ENCODE measurements around the gene ADAD1.

The ADAD1 gene

DNA sequence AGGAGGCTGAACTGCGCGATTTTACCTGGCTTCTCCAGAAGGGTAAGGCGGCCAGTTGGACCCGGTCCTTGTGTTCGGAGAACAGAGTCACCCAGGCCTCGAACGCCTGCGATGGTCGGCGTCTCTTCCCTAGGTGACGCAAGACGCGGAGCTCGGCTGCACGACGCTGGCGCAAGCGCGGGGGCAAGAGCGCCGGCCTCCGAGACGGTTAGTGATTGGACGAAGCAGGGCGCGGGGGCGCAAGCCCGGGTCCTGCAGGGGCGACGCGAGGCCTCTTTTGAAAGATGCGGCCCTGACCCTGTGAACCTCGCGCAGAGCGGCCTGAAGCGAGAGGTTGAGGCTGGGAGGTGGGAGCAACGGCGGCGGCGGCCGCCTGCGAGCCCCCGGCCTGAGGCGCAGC is 428 bp downstream of the ADAD1 start:
- no peaks in the 10 kb centered on the region for H3K4me1 ChIP-seq
- TF ChIP-seq, protein P1, sequence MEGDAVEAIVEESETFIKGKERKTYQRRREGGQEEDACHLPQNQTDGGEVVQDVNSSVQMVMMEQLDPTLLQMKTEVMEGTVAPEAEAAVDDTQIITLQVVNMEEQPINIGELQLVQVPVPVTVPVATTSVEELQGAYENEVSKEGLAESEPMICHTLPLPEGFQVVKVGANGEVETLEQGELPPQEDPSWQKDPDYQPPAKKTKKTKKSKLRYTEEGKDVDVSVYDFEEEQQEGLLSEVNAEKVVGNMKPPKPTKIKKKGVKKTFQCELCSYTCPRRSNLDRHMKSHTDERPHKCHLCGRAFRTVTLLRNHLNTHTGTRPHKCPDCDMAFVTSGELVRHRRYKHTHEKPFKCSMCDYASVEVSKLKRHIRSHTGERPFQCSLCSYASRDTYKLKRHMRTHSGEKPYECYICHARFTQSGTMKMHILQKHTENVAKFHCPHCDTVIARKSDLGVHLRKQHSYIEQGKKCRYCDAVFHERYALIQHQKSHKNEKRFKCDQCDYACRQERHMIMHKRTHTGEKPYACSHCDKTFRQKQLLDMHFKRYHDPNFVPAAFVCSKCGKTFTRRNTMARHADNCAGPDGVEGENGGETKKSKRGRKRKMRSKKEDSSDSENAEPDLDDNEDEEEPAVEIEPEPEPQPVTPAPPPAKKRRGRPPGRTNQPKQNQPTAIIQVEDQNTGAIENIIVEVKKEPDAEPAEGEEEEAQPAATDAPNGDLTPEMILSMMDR (IDR thresholded peaks at IDR 0.05; ENCODE audit: low read depth, low read length), result no peak
- no peaks in the 10 kb centered on the region for H3K9me3 ChIP-seq
- H3K36me3 ChIP-seq, result no peaks in the 10 kb centered on the region
- DNase-seq, result no peak
- no peak overlapping the region for H3K4me3 ChIP-seq (ENCODE audit: low read depth, low read length)
- no peaks in the 10 kb centered on the region for H3K27me3 ChIP-seq

DNA sequence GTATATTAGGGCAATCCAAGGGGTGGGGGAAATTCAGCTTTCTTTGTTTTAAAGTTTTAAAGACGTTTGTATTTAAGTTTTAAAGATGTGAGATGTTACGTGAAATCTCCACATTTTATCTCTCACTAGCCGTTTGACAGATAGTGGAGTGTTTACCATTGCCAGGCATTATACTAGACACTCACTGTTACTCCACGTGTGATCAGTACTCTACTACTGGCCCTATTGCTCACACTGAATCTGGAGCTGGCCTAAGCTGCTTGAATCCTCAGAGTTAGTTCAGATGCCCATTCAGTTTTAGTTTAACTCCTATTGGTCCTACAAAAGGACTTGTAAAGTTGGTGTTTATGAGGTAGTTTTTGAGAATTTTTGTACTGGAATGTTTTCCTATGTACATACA is 4.5 kb downstream of the ADAD1 start:
- Histone ChIP-seq H3K9me3 (no peaks in the 10 kb centered on the region; the same call in 1 of the 2 replicates), H3K36me3 (no peaks in the 10 kb centered on the region), H3K4me3 (ENCODE audit: low read depth, low read length) (no peak overlapping the region), H3K4me1 (no peaks in the 10 kb centered on the region), H3K27me3 (no peaks in the 10 kb centered on the region)
- DNase-seq, result no peak
- TF ChIP-seq, protein P1 (IDR thresholded peaks at IDR 0.05; ENCODE audit: low read depth, low read length), result no peak

DNA sequence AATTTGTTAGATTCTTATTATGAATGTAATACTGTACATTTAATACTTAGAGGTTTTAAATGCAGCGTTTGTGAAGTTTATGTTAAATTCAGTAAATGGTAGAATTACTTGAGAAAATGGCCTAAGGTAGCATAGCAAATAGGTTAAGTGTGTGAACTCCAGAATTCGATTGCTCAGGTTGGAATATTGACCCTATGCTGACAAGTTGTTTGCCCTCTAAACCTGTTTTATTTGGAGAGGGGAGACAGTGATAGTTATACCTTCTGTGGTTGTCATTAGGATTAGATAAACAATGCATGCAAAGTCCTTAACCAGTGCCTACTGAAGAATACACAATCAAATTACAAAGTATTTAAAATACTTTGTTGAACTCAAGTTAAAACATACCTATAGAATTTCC is 5.4 kb downstream of the ADAD1 start:
- no peaks in the 10 kb centered on the region for H3K27me3 ChIP-seq
- no peaks in the 10 kb centered on the region for H3K4me1 ChIP-seq
- TF ChIP-seq, protein P1 (IDR thresholded peaks at IDR 0.05; ENCODE audit: low read depth, low read length), result no peak
- H3K4me3 ChIP-seq (ENCODE audit: low read depth, low read length), result no peak overlapping the region
- H3K36me3 ChIP-seq, result no peaks in the 10 kb centered on the region
- H3K9me3 ChIP-seq, result no peaks in the 10 kb centered on the region; the same call in 1 of the 2 replicates
- no peak for DNase-seq

DNA sequence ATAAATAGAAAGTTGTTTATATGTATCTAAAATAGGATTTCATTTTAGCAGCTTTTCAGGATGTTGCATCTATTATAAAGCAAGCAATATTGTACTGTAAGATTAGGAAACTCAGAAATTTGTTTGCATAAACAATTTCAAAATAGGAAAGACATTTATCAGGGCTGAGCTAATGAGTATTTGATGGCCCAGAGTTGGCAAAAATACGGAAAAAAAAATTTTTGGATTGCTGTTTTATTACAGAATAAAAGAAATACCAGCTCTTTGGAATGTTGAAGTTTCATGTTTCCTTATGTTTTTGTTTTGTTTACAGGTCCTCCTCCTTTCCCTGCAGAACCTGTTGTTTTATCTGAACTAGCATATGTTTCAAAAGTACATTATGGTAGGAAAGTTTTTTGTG is 14.5 kb downstream of the ADAD1 start:
- TF ChIP-seq, protein P1 (IDR thresholded peaks at IDR 0.05; ENCODE audit: low read depth, low read length), result no peak
- no peak for DNase-seq
- Histone ChIP-seq H3K4me3 (ENCODE audit: low read depth, low read length) (no peak overlapping the region), H3K36me3 (no peaks in the 10 kb centered on the region), H3K4me1 (no peaks in the 10 kb centered on the region), H3K9me3 (no peaks in the 10 kb centered on the region), H3K27me3 (no peaks in the 10 kb centered on the region)

DNA sequence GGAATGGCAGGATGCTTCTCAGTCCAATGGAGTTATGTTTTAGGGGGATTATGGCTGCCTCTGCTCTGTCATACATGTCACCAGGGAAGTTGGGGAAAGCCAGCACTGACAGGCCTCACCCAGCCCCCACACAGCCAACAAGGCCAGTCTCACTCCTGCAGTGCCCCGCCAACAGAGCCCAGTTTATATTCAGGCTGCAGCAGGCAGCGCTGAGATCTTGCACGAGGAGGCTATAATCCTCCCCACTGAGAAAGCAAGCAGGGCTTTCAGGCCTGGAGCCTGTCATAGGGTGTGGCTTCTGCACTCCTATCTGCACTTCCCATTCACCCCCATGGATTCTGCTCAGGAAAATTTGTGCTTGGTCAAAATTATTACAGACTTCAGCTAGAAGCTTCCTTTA is 25.1 kb downstream of the ADAD1 start:
- TF ChIP-seq, protein P1 (IDR thresholded peaks at IDR 0.05; ENCODE audit: low read depth, low read length), result no peak
- Histone ChIP-seq H3K4me3 (ENCODE audit: low read depth, low read length) (no peak overlapping the region), H3K4me1 (no peaks in the 10 kb centered on the region), H3K9me3 (no peaks in the 10 kb centered on the region), H3K36me3 (no peaks in the 10 kb centered on the region), H3K27me3 (no peaks in the 10 kb centered on the region)
- DNase-seq, result no peak

DNA sequence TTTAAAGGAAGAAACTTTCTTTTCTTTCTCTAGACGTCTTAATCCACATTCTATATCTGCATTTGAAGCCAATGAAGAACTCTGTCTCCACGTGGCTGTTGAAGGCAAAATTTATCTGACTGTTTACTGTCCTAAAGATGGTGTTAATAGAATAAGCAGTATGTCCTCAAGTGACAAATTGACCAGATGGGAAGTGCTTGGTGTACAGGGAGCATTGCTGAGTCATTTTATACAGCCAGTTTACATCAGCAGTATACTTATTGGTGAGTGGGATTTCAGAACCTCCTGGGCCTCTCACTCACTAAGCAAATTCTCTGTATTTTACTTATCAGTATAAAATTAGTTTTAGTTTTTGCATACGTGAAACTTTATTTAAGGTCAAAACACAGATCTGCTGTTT is 33.7 kb downstream of the ADAD1 start:
- DNase-seq, result no peak
- no peaks in the 10 kb centered on the region for H3K4me1 ChIP-seq
- no peaks in the 10 kb centered on the region for H3K27me3 ChIP-seq
- H3K36me3 ChIP-seq, result no peaks in the 10 kb centered on the region
- TF ChIP-seq, protein P1 (IDR thresholded peaks at IDR 0.05; ENCODE audit: low read depth, low read length), result no peak
- no peak overlapping the region for H3K4me3 ChIP-seq (ENCODE audit: low read depth, low read length)
- H3K9me3 ChIP-seq, result no peaks in the 10 kb centered on the region
